Retinal pigment epithelial cell (primary cell): Measurements from ENCODE around the gene GPA33.

Source experiments
- DNase-seq: peaks from one replicate; pipeline ENCODE4 v3.0.0-alpha.2; 2010; ENCODE audit warnings: low read depth
- H3K4me3 ChIP-seq: 2 replicates; pipeline ENCODE4 v1.5.1; 2011; ENCODE audit warnings: mild to moderate bottlenecking, low read length, control low read depth, moderate library complexity
- CTCF ChIP-seq: conservative IDR thresholded peaks from 2 replicates; pipeline ENCODE4 v1.5.1; 2011; ENCODE audit warnings: low read depth, low read length, control low read depth, inconsistent platforms

The GPA33 gene

GRCh38 chr1:167109125-167109524 lies 18.9 kb upstream of the GPA33 start:
- no peak for TF ChIP-seq CTCF
- DNase-seq = no peak
- H3K4me3 ChIP-seq = no peak overlapping the region

GRCh38 chr1:167107456-167107855 lies 17.3 kb upstream of the GPA33 start:
- DNase-seq = no peak
- no peak overlapping the region for H3K4me3 ChIP-seq
- no peak for TF ChIP-seq CTCF

GRCh38 chr1:167106119-167106461 lies 15.9 kb upstream of the GPA33 start:
- TF ChIP-seq CTCF = no peak
- no peak for DNase-seq
- H3K4me3 ChIP-seq = no peak overlapping the region

- DNase-seq = no peak
- TF ChIP-seq CTCF = no peak
These were observed 15.3 kb upstream of the GPA33 start for GRCh38 chr1:167105271-167106118.

GRCh38 chr1:167104256-167104633 lies 14.1 kb upstream of the GPA33 start:
- no peak for TF ChIP-seq CTCF
- no peak overlapping the region for H3K4me3 ChIP-seq
- no peak for DNase-seq

More at GRCh38 chr1:167105271-167106118, 15.3 kb upstream of the GPA33 start:
- no peak overlapping the region for H3K4me3 ChIP-seq

- no peak for TF ChIP-seq CTCF
- no peak overlapping the region for H3K4me3 ChIP-seq
- DNase-seq = no peak
These were observed 12.9 kb upstream of the GPA33 start for GRCh38 chr1:167102906-167103573.

GRCh38 chr1:167101754-167102153 lies 11.6 kb upstream of the GPA33 start:
- no peak for TF ChIP-seq CTCF
- DNase-seq = no peak
- H3K4me3 ChIP-seq = no peak overlapping the region
